Mesenteric fat pad (tissue), 1 donor: ENCODE measurements around the gene MEMO1. TPM values are rescaled to one million over a fixed set of nuclear protein-coding genes. Genes with fewer than 3 reads are reported as not detected.
"Not testable (repeated sequence)": the region's sequence is repeated elsewhere in the genome, so short reads cannot be mapped to it uniquely, and the experiment has no call there.

Source experiments
- DNase-seq: peaks from one replicate; pipeline ENCODE4 v3.0.0-alpha.2; 2020; ENCODE audit warnings: low spot score
- total RNA-seq: library from RNA; stranded (reverse); fragmentation: NEBNext Ultra II Directional; extraction: Animal tissue kit (Norgen Biotek cat#: 25700); gene quantifications from one replicate; pipeline ENCODE4 v1.2.1, GENCODE V29; 2021
- donor health status: DM: yes; HTN: yes; CAD: no.

MEMO1 gene
- total RNA-seq, 1 donor from 2014 or later, result 38.8 TPM

- no peak for DNase-seq
Observed at GRCh38 chr2:31958140-31958717, 52.6 kb downstream of the MEMO1 start.

DNA sequence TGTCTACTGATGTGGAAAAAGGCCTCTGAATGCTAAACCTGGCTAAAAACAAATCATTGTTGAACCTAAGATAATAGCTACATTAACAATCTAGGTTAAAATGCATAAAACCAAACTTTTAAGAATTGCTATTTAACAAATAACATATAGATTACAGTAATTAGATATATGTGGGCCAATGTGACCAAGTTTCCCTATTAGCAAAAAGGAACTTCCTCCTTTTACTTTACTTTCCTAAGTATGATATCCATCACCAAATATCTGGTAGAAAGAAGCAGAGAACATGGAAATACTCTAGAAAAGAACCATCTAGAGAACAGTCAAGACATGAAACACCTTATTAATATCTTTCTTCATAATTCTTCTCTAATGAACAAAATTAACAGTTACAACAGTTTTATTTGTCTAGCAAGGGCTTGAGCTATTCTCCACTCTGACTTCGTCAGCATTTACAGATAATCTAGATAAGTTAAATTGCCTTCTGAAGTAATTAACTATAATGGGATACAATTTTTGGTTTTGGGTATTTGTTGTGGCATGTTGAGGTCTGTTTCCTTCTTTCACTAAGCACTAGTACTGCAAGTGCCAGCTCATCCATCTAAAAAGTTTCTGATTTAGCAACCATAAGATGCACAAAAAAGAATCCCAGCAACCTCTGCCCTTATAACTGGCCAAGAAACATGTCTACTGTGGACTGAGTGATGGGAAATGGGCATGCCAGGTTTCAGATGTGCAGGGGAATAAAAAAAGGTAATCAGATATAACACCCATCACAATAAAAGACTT lies 53.3 kb downstream of the MEMO1 start:
- DNase-seq, result no peak

DNA sequence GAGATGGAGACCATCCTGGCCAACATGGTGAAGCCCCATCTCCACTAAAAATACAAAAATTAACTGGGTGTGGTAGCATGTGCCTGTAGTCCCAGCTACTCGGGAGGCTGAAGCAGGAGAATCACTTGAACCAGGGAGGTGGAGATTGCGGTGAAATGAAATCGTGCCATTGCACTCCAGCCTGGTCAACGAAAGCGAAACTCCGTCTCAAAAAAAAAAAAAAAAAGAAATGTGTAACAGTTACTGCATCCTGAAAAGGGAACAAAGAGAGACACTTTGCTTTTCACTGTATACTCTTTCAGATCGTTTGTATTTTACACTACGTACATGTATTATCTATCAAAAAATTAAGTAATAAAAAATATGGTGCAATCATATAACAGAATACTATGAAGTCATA lies 53.9 kb downstream of the MEMO1 start:
- not testable (repeated sequence) for DNase-seq

- DNase-seq, result no peak
Observed at GRCh38 chr2:31956312-31956711, 54.5 kb downstream of the MEMO1 start.

GRCh38 chr2:31953095-31953494 lies 57.7 kb downstream of the MEMO1 start:
- not testable (repeated sequence) for DNase-seq

GRCh38 chr2:31950946-31951562 lies 59.8 kb downstream of the MEMO1 start:
- DNase-seq, result no peak

DNA sequence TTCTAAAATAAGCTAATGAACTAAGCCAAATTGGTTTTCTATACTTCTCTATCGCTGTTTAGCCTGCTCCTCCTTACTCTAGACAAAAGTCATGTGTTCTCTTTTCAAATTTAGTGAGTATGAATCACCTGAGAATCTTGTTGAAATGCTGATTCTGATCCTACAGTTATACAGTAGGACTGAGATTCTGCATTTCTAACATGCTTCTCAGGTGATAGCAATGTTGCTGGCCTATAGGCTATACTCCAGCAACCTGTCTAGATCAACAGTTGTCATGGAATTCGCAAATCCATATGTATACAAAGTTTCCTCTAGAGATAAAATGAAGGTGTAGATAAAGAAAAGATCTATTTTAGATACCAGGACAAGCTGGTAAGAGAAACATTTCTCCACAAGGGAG lies 62.9 kb downstream of the MEMO1 start:
- DNase-seq, result no peak

DNA sequence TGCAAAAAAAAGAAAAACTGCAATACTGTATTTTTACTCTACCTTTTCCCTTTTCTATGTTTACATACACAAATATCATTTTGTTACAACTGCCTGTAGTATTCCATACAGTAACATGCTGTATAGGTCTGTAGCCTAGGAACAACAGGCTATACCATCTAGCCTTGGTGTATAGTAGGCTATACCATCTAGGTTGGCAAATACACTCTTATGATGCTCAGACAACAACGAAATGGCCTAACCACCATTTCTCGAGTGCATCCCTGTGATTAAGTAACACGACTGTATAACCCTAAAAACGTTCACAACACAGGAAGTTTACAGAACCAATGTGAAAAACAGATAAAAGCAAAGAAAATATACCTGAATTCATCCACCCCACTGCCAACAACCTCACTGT lies 64.0 kb downstream of the MEMO1 start:
- DNase-seq, result no peak

DNA sequence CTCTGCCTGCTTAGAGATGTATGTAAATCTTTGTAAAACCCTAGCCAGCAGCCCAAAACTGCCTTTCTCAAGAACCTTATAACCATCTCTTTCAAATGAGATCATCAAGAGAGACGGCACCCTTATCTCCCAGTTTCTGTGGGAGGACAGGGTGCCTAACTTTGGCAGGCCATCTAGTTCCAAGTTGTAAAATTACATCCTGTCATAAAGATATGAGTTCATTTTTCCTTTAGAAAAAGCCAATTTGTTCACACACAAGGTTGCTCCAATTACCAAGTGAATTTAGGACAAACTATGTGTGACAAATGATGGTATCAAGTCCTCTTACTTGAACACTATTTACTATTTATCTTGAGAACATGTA lies 65.3 kb downstream of the MEMO1 start:
- DNase-seq, result no peak

GRCh38 chr2:31944828-31945571 lies 65.8 kb downstream of the MEMO1 start:
- no peak for DNase-seq

- no peak for DNase-seq
Observed at GRCh38 chr2:31943636-31944225, 67.1 kb downstream of the MEMO1 start.

- no peak for DNase-seq
Observed at GRCh38 chr2:31940920-31941319, 69.9 kb downstream of the MEMO1 start.

DNA sequence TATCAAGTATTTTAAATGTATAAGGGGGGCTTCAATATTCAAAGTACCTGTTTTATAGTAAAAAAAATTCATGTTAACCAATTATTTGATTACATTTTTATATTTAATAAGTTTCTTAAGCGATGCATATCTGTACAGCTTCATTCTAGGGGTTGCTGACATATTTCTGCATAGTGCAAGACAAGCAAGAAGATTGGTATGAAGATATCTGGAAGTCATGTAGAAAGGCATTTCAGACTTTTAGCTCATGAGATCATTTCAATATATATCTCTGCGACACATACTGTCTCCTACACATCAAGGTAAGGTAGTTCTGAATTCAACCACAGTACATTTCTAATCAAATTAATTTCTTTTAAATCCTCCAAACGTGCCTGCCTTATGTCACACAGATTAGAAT lies 73.1 kb downstream of the MEMO1 start:
- DNase-seq, result no peak

- no peak for DNase-seq
Observed at GRCh38 chr2:31935370-31935769, 75.4 kb downstream of the MEMO1 start.

DNA sequence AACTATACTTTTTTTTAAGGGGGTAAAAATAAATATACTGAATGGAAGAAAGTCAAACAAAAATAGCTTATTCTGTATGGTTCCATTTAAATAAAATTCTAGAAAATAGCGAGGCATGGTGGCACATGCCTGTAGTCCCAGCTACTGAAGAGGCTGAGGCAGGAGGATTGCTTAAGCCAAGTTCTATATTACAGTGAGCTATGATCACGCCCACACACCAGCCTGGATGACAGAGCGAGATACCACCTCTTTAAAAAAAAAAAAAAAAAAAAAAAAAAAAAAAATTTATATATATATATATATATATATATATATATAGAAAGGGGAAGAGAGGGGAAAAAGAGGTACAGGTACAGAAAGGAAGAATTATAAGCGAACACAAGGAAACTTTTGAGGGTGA lies 77.7 kb downstream of the MEMO1 start:
- no peak for DNase-seq

GRCh38 chr2:31932589-31932988 lies 78.2 kb downstream of the MEMO1 start:
- no peak for DNase-seq

- DNase-seq, result no peak
Observed at GRCh38 chr2:31931916-31932315, 78.9 kb downstream of the MEMO1 start.

- DNase-seq, result no peak
Observed at GRCh38 chr2:31925517-31925916, 85.3 kb downstream of the MEMO1 start.

DNA sequence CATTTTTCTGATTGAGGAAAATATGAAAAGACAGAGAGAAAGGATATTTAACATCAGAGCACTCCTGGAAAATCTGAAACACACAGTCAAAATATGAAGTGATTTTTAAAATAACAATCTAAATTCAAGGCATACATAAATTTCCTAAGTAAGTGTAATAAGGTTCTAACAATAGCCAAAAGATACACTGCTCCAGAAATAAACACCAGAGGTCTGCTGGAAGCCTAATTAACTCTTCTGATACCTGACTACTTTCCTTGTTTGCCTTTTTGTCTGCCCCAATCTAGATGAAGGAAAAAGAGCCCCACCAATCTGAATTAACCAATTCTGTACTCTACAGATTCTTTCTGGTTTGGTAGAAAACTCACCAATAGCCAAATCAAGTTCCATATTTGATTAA lies 87.1 kb downstream of the MEMO1 start:
- no peak for DNase-seq

DNA sequence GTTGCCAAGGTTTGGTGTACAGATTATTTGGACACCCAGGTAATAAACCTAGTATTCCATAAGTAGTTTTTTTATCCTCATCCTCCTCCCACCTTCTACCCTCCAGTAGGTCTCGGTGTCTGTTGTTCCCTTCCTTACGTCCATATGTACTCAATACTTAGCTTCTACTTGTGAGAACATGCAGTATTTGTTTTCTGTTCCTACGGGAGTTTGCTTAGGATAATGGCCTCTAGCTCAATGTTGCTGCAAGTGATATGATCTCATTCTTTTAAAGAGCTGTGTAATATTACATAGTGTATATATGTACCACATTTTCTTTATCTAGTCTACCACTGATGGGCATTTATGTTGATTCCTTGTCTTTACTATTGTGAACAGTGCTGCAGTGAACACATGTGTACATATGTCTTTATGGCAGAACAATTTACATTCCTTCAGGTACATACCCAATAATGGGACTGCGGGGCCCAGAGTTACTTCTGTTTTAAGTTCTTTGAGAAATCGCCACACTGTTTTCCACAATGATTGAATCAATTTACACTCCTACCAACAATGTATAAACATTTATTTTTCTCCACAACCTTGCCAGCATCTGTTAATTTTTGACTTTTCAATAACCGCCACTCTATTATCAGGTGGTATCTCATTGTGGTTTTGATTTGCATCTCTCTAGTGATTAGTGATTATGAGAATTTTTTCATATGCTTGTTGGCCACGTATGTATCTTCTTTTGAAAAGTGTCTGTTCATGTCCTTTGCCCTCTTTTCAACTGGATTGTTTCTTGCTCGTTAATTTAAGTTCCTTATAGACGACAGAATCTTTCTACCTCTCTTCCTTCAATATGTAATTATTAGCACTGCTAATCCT lies 88.0 kb downstream of the MEMO1 start:
- no peak for DNase-seq

- no peak for DNase-seq
Observed at GRCh38 chr2:31920962-31921361, 89.8 kb downstream of the MEMO1 start.
